Thymus (tissue), 11 donors: Measurements from ENCODE around the gene RAB1B. TPM values are rescaled to one million over a fixed set of nuclear protein-coding genes. Genes with fewer than 3 reads are reported as not detected.

ENCODE experiments used
- DNase-seq, 9 donors: peaks; one replicate each; pipeline ENCODE4 v3.0.0-alpha.2; 2013; ENCODE audit warnings: low spot score in 9 of 9, low read depth in 6 of 9, missing footprints in 1 of 9
- H3K27ac ChIP-seq, 2 donors: one replicate each; pipeline ENCODE4 v1.5.1; 2013; ENCODE audit warnings: control low read depth in 1 of 2, low read depth in 1 of 2, low read length in 1 of 2, mild to moderate bottlenecking in 1 of 2, moderate library complexity in 1 of 2
- H3K27me3 ChIP-seq, 2 donors: one replicate each; pipeline ENCODE4 v1.5.1; 2013; ENCODE audit warnings: low read length in 1 of 2; ENCODE audit not compliant: control insufficient read depth in 2 of 2, insufficient read depth in 1 of 2
- H3K36me3 ChIP-seq, 2 donors: one replicate each; pipeline ENCODE4 v1.5.1; 2013; ENCODE audit warnings: low read length in 1 of 2, mild to moderate bottlenecking in 1 of 2, moderate library complexity in 1 of 2; ENCODE audit not compliant: control insufficient read depth in 2 of 2, insufficient read depth in 2 of 2
- H3K4me1 ChIP-seq, 2 donors: one replicate each; pipeline ENCODE4 v1.5.1; 2013; ENCODE audit warnings: low read length in 2 of 2; ENCODE audit not compliant: control insufficient read depth in 2 of 2, insufficient read depth in 2 of 2
- H3K4me3 ChIP-seq, 2 donors: one replicate each; pipeline ENCODE4 v1.5.1; 2013; ENCODE audit warnings: low read length in 2 of 2, control low read depth in 1 of 2, mild to moderate bottlenecking in 1 of 2
- H3K9me3 ChIP-seq, 2 donors: one replicate each; pipeline ENCODE4 v1.5.1; 2013; ENCODE audit warnings: low read length in 1 of 2, mild to moderate bottlenecking in 1 of 2; ENCODE audit not compliant: control insufficient read depth in 2 of 2, insufficient read depth in 1 of 2
- WGBS: extraction: QIAGEN DNeasy Blood & Tissue Kit; methylation state at CpG from one replicate; pipeline ENCODE4 v1.1.7; 2013; 5-methylcytosine and 5-hydroxymethylcytosine counted together
- polyA plus RNA-seq: library from polyadenylated mRNA; stranded (reverse); fragments of 200-250 nt; gene quantifications from one replicate; pipeline ENCODE4 v1.2.3, GENCODE V29; 2013
- total RNA-seq: library from RNA; stranded (reverse); fragments of 120-200 nt; gene quantifications from one replicate; pipeline ENCODE4 v1.2.4, GENCODE V29; 2013
- donor health status: healthy.

Gene RAB1B
- total and polyA plus RNA-seq, 2 donors = 80.8 to 105 TPM

DNA sequence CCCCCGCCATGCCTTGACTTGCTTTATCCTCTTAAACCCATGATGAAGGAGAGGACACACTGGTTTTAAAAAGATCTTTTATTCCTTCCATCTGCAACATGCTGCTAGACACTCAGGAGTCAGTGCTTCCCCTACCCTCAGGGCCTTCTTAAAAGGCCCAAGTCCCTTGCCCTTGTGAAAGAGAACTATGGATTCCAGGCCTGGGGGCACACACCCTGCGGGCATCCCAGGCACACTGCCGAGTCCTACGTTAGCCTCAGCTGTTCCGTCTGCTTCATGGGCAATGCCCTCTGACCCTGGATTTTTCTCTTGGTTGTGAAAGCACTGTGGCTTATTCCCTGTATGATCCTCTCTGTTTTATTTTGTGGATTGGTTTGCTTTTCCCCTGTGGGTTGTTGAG lies 35.1 kb upstream of the RAB1B start:
- no peaks in the 10 kb centered on the region for H3K9me3 ChIP-seq
- peaks cover 0 to 18% of the 10 kb centered on the region in 2 donors for H3K4me1 ChIP-seq
- peaks cover 65 to 67% of the 10 kb centered on the region in 2 donors for H3K36me3 ChIP-seq
- DNase-seq = no peak
- 99% methylated on average over 5 of the region's 5 CpGs for WGBS
- no peak overlapping the region for H3K27ac ChIP-seq
- H3K27me3 ChIP-seq = no peaks in the 10 kb centered on the region
- H3K4me3 ChIP-seq = no peak overlapping the region

DNA sequence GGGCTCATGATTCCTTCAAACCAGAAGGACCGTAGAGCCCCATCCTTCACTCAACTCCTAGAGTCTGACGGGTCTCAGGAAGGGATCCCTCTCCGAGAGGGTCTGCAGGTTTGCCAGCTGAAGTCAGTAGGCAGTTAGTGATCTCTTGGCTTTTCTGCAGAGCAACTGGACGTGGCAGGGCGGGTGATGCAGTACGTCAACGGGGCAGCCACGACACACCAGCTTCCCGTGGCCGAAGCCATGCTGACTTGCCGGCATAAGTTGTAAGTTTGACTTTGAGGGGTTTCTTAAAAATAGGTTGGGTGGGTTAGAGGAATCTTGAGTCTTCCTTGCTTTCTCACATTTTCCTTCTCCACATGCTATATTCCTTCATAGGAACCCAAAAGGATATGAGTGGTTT lies 33.3 kb upstream of the RAB1B start:
- peaks cover 15 to 36% of the 10 kb centered on the region in 2 donors for H3K4me1 ChIP-seq
- 97% methylated on average over 11 of the region's 11 CpGs for WGBS
- no peak overlapping the region for H3K27ac ChIP-seq
- H3K9me3 ChIP-seq = no peaks in the 10 kb centered on the region
- H3K36me3 ChIP-seq = peaks cover 65 to 72% of the 10 kb centered on the region in 2 donors
- DNase-seq = no peak
- no peak overlapping the region for H3K4me3 ChIP-seq
- H3K27me3 ChIP-seq = no peaks in the 10 kb centered on the region

DNA sequence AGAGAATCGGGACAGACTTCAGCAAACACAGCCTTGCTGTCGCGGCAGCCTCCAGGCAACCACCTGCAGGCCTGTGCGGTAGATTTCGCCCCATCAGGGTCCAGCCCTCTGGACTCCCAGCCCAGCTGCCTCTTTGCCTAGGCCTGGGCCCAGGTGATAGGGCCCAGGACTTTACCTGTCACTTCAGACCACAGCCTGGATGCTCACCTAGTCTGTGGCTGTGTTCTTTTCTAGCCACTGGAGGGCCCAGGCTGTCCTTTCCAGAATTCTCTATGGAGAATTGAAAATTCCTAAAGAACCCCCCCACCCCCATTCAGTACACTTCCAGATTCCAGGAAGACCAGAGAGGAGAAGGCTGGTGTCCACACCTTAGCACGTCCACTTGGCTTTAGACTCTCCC lies 30.6 kb upstream of the RAB1B start:
- H3K27ac ChIP-seq = no peak overlapping the region
- no peaks in the 10 kb centered on the region for H3K9me3 ChIP-seq
- no peaks in the 10 kb centered on the region for H3K27me3 ChIP-seq
- H3K4me1 ChIP-seq = peaks cover 38 to 60% of the 10 kb centered on the region in 2 donors
- H3K4me3 ChIP-seq = no peak overlapping the region
- peaks cover 41 to 64% of the 10 kb centered on the region in 2 donors for H3K36me3 ChIP-seq
- WGBS = 98% methylated on average over 6 of the region's 6 CpGs
- DNase-seq = no peak

DNA sequence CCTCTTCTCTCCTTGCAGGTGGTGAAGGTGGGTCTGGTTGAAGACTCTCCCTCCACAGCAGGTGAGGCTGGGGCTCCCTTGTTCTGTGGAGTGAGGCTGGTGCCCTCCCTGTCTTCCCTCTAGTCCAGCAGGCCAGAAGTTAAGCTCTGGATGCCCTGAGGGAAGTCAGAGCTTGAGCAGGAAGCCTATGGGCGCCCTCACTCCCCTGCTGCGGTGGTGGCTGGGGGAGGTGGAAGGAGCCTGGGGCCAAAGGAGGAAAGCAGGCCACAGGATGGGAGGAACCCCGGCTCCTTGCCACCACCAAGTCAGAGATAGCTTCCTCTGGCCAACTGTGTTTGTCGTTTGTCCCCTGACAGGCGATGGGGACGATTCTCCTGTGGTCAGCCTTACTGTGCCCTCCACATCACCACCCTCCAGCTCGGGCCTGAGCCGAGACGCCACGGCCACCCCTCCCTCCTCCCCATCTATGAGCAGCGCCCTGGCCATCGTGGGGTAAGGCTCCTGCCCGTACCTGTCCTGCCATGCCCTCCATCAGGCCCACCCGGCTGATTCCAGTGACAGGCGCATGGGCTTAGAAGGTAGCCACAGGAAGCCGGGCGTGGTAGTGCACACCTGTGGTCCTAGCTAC lies 29.5 kb upstream of the RAB1B start:
- peak overlapping the region in 1 of 2 donors; percentile 97 for H3K27ac ChIP-seq
- H3K9me3 ChIP-seq = no peaks in the 10 kb centered on the region
- H3K27me3 ChIP-seq = no peaks in the 10 kb centered on the region
- no peak for DNase-seq
- H3K4me3 ChIP-seq = no peak overlapping the region
- 94% methylated on average over 17 of the region's 17 CpGs for WGBS
- H3K36me3 ChIP-seq = peaks cover 31 to 54% of the 10 kb centered on the region in 2 donors
- peaks cover 46 to 71% of the 10 kb centered on the region in 2 donors for H3K4me1 ChIP-seq

DNA sequence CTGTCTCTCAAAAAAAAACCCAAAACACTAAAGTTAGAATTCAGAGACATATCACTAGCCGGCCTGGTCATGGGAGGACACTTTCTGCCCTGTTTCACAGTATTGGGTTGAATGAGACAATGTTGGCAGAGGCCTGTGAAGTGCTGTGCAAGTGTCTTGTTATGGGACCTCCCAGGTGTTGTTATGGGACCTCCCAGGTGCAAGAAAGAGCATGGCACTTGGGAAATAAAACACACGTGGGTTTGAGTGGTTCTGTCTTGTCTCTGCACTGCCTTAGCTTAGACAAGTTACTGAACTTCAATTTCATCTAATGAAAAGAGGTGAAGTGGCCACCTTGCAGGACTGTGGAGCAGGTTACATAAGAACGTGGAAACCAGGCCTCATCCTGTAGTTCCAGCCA lies 28.9 kb upstream of the RAB1B start:
- Histone ChIP-seq H3K4me3 (no peak overlapping the region), H3K36me3 (peaks cover 25 to 48% of the 10 kb centered on the region in 2 donors), H3K27me3 (no peaks in the 10 kb centered on the region), H3K9me3 (no peaks in the 10 kb centered on the region), H3K4me1 (peaks cover 53 to 77% of the 10 kb centered on the region in 2 donors), H3K27ac (peak overlapping the region; percentile 3 to 97)
- WGBS = 69% methylated on average over 3 of the region's 3 CpGs
- peak in 3 of 9 donors; percentile 42 to 70 (median 48) for DNase-seq

DNA sequence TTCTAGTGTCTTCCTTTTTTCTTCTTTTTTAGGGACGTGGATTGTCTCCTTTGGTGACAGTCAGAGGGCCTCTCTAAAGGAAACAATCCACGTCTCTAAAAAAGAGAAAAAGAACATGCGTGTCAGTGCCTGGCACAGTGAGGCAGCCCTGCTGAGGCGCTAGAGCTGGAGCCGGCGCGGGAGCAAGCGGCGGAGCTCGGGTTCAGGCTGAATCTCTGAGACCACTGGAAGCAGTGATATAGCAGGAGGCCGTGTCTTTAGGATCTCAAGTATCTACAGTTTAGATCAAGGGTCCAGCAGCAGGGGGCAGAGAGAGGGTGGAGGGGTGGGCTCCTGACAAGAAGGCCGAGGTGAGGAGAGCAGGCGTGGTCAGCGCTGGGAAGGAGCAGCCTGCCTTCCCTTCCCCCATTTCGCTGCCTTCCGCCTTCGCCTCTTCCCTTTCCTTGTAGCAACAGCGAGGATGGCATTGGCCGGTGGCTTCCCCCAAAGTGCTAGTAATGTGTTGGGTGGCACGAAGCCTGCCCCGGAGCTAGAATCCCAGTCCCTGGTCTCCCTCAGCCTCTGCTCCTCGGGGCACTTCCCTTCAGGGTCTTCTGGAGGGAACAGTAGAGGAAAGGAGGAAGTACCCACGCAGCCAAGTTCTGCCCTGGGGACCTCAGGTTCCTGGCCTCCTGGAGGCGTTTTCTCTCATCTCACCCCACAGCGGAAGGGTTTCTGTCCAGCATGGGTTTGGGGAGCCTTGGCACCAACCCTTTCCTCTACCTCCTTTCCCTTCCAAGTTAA lies 28.2 kb upstream of the RAB1B start:
- WGBS = 91% methylated on average over 25 of the region's 25 CpGs
- Histone ChIP-seq H3K27ac (peak overlapping the region in 1 of 2 donors; percentile 97), H3K4me3 (no peak overlapping the region), H3K4me1 (peaks cover 58 to 84% of the 10 kb centered on the region in 2 donors), H3K9me3 (no peaks in the 10 kb centered on the region), H3K36me3 (peaks cover 23 to 48% of the 10 kb centered on the region in 2 donors), H3K27me3 (no peaks in the 10 kb centered on the region)
- peak in 1 of 9 donors; percentile 18 for DNase-seq

DNA sequence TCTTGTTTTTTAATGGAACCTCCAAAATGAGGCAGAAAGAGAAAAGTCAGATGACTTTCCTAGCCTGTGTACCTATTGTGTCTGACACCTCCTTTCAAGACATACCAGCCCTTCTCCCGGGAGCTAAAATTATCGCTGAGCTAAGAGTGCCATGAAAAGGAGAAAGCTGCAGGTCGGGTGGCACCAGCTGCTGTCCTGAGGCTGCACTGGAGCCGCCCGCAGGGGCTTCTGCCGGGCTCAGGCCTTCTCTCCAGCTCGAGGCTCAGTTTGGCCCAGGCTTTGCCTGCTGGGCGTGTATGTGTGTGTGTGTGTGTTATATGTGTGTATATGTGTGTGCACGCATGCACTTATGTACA lies 27.7 kb upstream of the RAB1B start:
- no peak for DNase-seq
- peak overlapping the region; percentile 19 to 97 for H3K27ac ChIP-seq
- no peak overlapping the region for H3K4me3 ChIP-seq
- WGBS = 89% methylated on average over 9 of the region's 9 CpGs
- H3K4me1 ChIP-seq = peaks cover 58 to 86% of the 10 kb centered on the region in 2 donors
- no peaks in the 10 kb centered on the region for H3K27me3 ChIP-seq
- no peaks in the 10 kb centered on the region for H3K9me3 ChIP-seq
- H3K36me3 ChIP-seq = peaks cover 18 to 44% of the 10 kb centered on the region in 2 donors

DNA sequence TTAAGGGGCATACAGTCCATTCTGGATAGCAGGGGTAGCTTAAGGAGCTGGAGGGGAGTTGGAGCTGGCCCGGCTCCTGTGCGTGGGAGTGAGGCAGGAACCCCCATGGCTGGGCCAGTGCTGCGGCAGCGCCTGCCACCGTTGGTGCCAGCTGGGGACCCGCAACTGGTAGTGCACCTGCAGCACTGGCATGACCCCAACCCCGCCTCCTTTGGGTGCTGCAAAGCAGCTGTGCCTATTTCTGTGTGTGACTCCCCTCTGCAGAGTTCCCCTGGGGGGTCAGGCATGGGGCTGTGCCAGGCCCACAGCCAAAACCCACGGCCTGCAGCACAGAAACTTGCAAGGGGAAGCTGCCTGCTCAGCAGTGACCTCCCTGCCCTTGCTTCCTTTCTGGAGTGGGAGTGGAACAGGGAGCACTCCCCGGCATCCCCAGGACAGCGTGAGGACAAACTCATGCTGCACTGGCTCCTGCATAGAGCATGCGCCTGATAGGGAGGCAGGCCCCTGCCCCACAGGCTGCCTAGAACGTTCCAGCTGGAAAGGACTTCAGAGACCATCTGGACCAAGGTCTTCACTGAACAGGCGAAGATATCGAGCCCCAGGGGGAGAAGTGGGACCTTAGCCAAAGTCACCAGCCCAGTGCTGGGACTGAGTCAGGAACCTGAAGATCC lies 26.2 kb upstream of the RAB1B start:
- Histone ChIP-seq H3K36me3 (peaks cover 15 to 44% of the 10 kb centered on the region in 2 donors), H3K4me1 (peaks cover 58 to 96% of the 10 kb centered on the region in 2 donors), H3K9me3 (no peaks in the 10 kb centered on the region), H3K27me3 (no peaks in the 10 kb centered on the region), H3K4me3 (peak overlapping the region; percentile 22 to 24), H3K27ac (peak overlapping the region; percentile 87 to 97)
- 33% methylated on average over 14 of the region's 14 CpGs for WGBS
- DNase-seq = peak in 6 of 9 donors; percentile 65 to 92 (median 82)
